NCI-H187 treated with DMSO at 0.1 percent for 48 hours (cell line): ENCODE data around the gene LRP1B.

ENCODE experiments used
- DNase-seq: peaks from one replicate; lab custom pipeline; 2025; lab: John Stamatoyannopoulos, UW

LRP1B gene

DNA sequence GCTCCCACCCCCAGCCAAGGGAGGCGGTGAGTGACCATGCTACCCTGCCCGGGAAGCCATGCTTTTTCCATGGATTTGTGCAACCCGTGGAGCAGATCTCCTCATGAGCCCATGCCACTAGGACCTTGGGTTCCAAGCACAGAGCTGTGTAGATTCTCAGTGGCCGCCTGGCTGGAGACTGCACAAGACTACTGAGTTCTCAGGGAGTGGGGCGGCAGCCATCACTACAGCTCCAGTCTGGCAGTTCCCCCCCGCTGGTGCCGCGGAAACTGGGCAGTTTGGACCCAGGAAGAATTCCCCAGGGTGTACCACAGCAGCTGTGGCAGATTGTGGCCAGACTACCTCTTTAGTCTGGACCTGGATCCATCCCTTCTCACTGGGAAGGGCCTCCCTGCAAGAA, 470.6 kb downstream of the LRP1B start:
- no peak for DNase-seq

DNA sequence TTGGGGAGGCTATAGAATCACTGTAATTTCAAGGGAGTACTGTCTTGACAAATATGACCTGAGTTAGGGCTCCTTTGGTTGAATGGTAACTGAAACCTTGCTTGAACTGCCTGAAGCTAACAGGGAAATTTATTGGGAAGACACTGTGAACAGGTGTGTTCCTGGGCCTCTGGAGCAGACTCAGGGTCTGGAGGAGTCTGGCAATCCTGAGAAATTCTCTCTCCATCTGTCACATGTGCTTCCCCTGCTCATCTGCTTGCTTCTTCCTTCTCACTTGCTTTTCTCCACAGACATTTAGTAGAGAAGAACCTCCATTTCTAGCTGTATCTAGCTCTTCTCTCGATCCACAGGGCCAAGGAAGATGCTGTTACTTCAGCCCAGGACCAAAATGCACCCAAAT, 476.5 kb downstream of the LRP1B start:
- no peak for DNase-seq

- DNase-seq = no peak
These were observed 477.6 kb downstream of the LRP1B start for GRCh38 chr2:141653184-141653583.

GRCh38 chr2:141652308-141652707, 478.5 kb downstream of the LRP1B start:
- DNase-seq = no peak

GRCh38 chr2:141647353-141647752, 483.5 kb downstream of the LRP1B start:
- DNase-seq = no peak

GRCh38 chr2:141641462-141641861, 489.4 kb downstream of the LRP1B start:
- no peak for DNase-seq

DNA sequence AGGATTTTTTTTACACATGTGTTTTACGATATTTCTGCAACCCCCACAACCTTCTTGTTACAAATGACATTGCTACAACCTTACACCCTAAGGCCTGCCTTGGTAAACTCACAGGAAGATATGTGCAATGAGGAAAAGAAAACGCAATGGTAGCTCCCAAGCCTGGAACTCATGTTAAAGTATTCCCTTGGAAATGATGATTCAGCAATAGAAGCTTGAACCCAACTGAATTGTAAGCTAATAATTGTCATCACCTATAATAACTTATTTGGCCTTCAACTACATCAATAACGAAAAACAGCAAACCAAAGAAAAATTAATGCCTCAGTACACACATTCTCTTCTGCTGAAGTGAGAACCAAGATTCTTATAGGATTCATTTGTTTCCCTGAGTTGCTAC, 491.0 kb downstream of the LRP1B start:
- DNase-seq = no peak

- DNase-seq = no peak
These were observed 497.7 kb downstream of the LRP1B start for GRCh38 chr2:141633132-141633531.

DNA sequence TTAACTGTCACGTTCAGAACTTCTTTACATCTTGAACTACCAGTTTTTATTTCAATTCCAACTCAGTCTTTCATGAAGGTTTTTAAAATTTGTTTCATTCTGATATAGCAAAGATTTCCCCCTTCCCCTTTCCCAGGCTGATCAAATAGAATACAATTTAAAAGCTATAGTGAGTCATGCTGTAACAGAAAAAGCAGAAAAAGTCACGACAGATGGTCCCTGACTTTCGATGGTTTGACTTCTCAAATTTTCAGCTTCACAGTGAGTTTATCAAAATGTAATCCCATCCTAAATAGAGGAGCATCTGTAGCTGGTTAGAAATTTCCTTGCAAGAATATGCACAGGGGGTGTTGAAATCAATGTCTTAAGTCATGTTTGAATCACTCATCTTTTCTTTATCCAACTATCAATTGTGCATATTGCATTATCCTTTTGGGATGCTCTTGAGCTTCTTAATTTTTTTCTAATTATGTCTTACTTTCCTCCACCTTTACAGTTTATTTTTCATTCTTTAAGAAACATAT, 500.3 kb downstream of the LRP1B start:
- no peak for DNase-seq

- DNase-seq = no peak
These were observed 510.4 kb downstream of the LRP1B start for GRCh38 chr2:141620372-141620771.

GRCh38 chr2:141618457-141618856, 512.4 kb downstream of the LRP1B start:
- DNase-seq = no peak

DNA sequence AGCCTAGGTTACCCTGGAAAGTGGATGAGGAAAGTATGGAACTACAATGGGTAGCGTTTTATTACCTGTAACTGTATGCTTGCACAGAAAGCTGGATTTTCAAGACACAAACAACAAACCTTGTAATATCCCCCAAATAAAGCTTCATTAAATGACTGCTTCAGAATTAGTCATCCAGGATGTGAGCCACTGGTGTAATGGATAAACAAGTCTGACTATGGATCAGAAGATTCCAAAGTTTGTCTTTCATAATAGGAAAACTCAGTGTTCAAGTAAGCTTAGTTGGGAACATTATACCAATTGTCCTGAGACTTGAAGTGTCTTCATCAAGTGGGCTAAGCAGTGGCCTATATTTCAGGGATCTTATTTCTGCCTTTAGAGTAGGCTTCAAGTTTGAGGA, 518.8 kb downstream of the LRP1B start:
- no peak for DNase-seq

- DNase-seq = no peak
These were observed 519.6 kb downstream of the LRP1B start for GRCh38 chr2:141611176-141611571.

DNA sequence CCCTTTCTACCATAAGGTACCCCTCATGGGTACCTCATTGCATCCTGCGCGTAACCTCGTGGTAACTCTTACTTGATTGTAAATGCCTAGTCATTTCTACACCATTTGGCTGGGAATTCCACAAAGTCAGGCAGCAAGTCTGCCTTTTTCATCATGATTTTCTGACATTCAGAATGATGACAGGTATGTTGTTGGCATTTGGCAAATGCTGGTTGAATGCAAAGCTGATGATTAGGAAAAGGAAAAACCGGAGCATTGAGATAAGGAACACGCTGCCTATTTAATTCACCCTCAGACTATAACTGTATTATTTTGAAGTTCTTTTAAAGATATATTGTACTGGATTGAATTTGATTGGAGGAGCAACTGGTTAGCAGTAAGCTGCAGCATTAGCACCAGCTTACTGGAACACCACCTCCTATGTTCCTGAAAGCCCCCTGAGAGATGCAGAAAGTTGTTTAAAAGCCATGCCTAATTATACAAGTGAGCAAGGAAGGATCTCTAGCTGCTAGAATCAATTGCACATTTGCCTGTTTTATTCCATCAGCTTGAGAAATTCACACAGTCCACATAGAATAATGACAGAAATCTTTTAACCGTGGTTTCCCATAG, 520.1 kb downstream of the LRP1B start:
- DNase-seq = no peak

- no peak for DNase-seq
These were observed 525.7 kb downstream of the LRP1B start for GRCh38 chr2:141605163-141605562.

- DNase-seq = no peak
These were observed 529.2 kb downstream of the LRP1B start for GRCh38 chr2:141601511-141602152.

GRCh38 chr2:141599721-141600120, 531.1 kb downstream of the LRP1B start:
- DNase-seq = no peak

GRCh38 chr2:141598982-141599381, 531.8 kb downstream of the LRP1B start:
- no peak for DNase-seq

DNA sequence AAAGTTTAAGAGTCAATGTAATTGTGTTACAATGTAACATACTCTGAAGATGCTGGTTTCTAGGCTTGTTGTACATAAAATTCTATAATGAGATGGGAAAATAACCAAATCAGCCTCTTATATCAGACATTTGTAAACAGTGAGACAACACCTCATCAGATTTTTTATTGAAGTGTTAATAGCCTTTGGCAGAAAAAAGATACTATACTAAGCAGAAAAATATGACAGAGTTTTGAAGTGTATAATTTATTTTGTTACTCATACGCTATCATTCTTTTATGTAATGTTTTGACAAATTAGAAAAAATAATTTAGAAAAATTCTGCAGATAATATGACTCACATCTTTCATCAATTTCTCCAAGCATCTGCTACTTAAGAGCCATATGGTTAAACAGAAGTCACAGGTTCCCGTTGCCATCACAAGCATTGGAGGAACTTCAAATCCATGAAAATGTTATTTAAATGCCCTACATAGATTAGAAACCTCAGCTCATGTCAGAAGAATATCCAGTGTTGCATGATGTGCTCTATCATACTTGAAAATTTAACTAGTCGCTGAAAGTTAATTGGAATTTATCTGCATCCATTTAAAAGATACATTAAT, 535.4 kb downstream of the LRP1B start:
- DNase-seq = no peak

- DNase-seq = no peak
These were observed 539.0 kb downstream of the LRP1B start for GRCh38 chr2:141591787-141592186.

DNA sequence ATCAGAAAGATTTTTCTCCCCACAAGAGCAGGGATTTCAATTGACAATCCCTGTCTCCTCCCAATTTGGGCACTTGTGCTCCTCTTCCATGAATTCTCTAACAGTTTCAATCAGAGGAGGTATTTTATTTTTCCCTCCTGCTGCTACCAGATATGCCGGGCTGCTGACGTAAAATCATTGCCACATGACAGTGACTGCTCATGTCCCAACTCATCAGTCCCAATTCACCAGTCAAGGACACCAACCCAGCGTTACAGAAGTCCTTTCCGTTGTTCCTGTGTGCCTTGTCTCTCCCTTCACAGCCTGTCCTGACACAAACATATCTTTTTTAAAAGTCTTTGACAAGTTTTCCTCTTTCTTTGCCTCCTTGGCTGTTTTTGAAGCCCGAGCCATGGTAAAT, 540.2 kb downstream of the LRP1B start:
- DNase-seq = no peak

DNA sequence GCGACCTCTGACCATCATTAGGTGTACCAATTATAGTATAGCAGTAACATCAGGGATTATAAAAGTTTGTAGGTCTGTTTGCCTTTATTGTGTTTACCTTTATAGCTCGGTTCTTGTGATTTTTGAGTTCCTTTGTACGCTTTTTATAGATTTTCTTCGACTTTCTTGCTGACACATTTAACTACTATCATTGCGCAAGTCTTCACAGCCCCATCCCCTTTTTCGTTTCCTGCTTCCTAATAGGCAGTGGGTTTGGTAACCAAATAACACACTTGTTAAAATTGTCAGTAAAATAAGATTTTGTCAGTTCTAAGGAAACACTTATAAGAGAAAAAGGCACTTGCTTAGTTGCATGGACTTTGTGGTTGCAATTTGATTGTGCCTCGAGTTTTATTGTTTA, 541.5 kb downstream of the LRP1B start:
- no peak for DNase-seq

DNA sequence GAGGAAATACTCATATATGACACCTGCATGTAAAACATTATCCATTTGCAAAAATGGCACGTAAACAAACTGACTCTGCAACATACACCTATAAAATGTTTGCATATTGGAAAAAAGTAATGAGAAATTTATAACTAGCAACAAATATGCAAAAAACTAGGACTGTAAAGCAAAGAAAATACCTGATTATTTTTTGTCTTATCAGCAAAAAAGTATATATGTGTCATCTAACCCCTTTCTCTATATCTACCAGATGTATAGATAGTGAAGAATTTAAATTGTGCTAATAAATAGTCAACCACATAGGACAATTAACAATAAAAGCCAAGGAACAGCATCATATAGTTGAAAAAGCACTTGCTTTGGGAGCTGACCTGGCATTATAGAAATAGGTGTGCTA, 543.8 kb downstream of the LRP1B start:
- no peak for DNase-seq

DNA sequence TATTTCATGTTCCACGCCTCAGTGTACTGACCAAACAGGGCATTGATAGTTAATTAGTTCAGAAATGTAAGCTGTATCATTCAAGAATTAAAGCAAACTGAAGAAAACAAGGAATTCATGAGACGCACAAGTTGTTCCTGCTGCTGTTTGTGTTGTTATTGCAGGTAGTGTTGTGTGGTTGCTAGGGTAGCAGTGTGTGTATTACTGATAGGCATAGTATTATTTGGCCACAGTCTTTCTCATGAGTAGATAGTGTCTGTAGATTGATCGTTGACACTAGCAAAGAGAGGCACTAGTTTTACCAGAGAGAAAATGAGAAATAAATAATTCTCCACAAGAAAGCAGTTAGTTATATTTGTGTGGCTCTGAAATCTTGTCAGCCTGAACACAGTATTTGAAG, 548.6 kb downstream of the LRP1B start:
- no peak for DNase-seq
